Lung (tissue), 12 donors: ENCODE measurements around the gene PPT2. TPM values are rescaled to one million over a fixed set of nuclear protein-coding genes. Genes with fewer than 3 reads are reported as not detected.
"Not testable (repeated sequence)": the region's sequence is repeated elsewhere in the genome, so short reads cannot be mapped to it uniquely, and the experiment has no call there.

Experiments used
- ATAC-seq: fragments of 200-7000 bp; cut with Tn5 transposase; one replicate; pipeline ENCODE4 v1.9.1; 2020; ENCODE audit warnings: moderate number of reproducible peaks; ENCODE audit not compliant: insufficient read depth, low FRiP score
- DNase-seq, 3 donors: peaks; one replicate each; pipeline ENCODE4 v3.0.0-alpha.2; 2013 to 2017
- H3K27ac ChIP-seq, 2 donors: one replicate each; pipeline ENCODE4 v1.5.1; 2013; ENCODE audit warnings: mild to moderate bottlenecking in 2 of 2, moderate library complexity in 2 of 2, control low read depth in 1 of 2, inconsistent platforms in 1 of 2, low read depth in 1 of 2, low read length in 1 of 2
- H3K27me3 ChIP-seq, 3 donors: one replicate each; pipeline ENCODE4 v1.5.1; 2013; ENCODE audit warnings: low read length in 2 of 3; ENCODE audit not compliant: control insufficient read depth in 3 of 3, insufficient read depth in 3 of 3
- H3K36me3 ChIP-seq, 4 donors: one replicate each; pipeline ENCODE4 v1.5.1; 2013; ENCODE audit warnings: low read length in 4 of 4, mild to moderate bottlenecking in 1 of 4, moderate library complexity in 1 of 4; ENCODE audit not compliant: control insufficient read depth in 4 of 4, insufficient read depth in 4 of 4
- H3K4me1 ChIP-seq, 5 donors: one replicate each; pipeline ENCODE4 v1.5.1; 2013; ENCODE audit warnings: low read length in 5 of 5, mild to moderate bottlenecking in 2 of 5, moderate library complexity in 1 of 5; ENCODE audit not compliant: control insufficient read depth in 5 of 5, insufficient read depth in 5 of 5
- H3K4me3 ChIP-seq: one replicate; pipeline ENCODE4 v1.5.1; 2013; ENCODE audit warnings: mild to moderate bottlenecking, control low read depth, moderate library complexity
- H3K9ac ChIP-seq, 2 donors: one replicate each; pipeline ENCODE4 v1.5.1; 2013; ENCODE audit warnings: low read length in 2 of 2, control low read depth in 1 of 2; ENCODE audit not compliant: insufficient read depth in 1 of 2
- H3K9me3 ChIP-seq, 4 donors: one replicate each; pipeline ENCODE4 v1.5.1; 2013; ENCODE audit warnings: low read length in 3 of 4, mild to moderate bottlenecking in 1 of 4, moderate library complexity in 1 of 4; ENCODE audit not compliant: control insufficient read depth in 4 of 4, insufficient read depth in 3 of 4
- WGBS, 2 donors: extraction: QIAGEN DNeasy Blood & Tissue Kit; methylation state at CpG; one replicate each; pipeline ENCODE4 v1.1.7; 2013; 5-methylcytosine and 5-hydroxymethylcytosine counted together
- polyA plus RNA-seq, 2 donors: library from polyadenylated mRNA; stranded (reverse); fragments of 200-250 nt; gene quantifications; one replicate each; pipeline ENCODE4 v1.2.1, GENCODE V29; 2013
- total RNA-seq, 2 donors: library from RNA; depleted of rRNA in 1 of 2; stranded (reverse); fragments of >200 nt in 1 of 2; gene quantifications; one replicate each; pipeline ENCODE4 v1.2.1, GENCODE V29; 2014 to 2021
- TF ChIP-seq, protein P1 (sequence below): IDR thresholded peaks from 2 replicates; pipeline ENCODE4 v1.5.1; 2012; ENCODE audit warnings: mild to moderate bottlenecking; ENCODE audit errors: control extremely low read depth, extremely low read depth
- donor health status: control.
- donor health status: control.
- donor health status: Bipolar disorder and iron deficiency.
- donor health status: healthy.
- donor health status: DM: yes; HTN: yes; CAD: no.

The PPT2 gene
- total and polyA plus RNA-seq, 4 donors = 5.7 to 212 (median 11.1) TPM

DNA sequence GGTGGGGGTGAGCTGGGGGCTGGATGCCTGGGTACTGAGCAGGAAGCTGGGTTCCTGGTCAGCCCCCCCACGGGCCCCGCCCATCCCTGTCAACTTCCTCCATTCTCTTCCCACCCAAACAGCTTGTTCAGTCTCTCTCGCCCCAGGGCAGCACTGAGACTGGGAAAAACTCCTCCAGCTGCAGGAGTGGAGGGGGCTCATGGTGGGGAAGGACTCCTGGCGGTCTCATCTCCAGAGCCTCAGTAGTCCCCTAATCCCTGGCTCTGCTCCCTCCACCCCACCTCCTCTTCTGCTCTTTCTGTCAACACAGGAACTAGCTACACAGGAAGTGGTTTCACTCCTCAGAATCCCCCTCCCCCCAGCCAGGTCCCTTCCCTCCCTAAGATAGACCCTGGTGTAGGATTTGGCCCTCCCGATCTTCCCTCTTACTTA, 38.7 kb downstream of the PPT2 start, which contains the start of gene GPSM3:
Gene GPSM3 (minus strand): TSS at position 36 of the 432 bp plus-strand sequence. CDS start 130 bp downstream, outside the sequence.
- H3K36me3 ChIP-seq = peaks cover 0 to 4% (median 2%) of the 10 kb centered on the region in 4 donors
- TF ChIP-seq, protein P1, sequence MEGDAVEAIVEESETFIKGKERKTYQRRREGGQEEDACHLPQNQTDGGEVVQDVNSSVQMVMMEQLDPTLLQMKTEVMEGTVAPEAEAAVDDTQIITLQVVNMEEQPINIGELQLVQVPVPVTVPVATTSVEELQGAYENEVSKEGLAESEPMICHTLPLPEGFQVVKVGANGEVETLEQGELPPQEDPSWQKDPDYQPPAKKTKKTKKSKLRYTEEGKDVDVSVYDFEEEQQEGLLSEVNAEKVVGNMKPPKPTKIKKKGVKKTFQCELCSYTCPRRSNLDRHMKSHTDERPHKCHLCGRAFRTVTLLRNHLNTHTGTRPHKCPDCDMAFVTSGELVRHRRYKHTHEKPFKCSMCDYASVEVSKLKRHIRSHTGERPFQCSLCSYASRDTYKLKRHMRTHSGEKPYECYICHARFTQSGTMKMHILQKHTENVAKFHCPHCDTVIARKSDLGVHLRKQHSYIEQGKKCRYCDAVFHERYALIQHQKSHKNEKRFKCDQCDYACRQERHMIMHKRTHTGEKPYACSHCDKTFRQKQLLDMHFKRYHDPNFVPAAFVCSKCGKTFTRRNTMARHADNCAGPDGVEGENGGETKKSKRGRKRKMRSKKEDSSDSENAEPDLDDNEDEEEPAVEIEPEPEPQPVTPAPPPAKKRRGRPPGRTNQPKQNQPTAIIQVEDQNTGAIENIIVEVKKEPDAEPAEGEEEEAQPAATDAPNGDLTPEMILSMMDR = no peak
- no peaks in the 10 kb centered on the region for H3K27me3 ChIP-seq
- no peak for ATAC-seq
- no peaks in the 10 kb centered on the region for H3K9me3 ChIP-seq
- WGBS, 2 donors = 7 to 16% methylated on average over 5 of the region's 5 CpGs
- peaks cover 0 to 60% (median 18%) of the 10 kb centered on the region in 5 donors for H3K4me1 ChIP-seq
- no peak within 1 kb of the TSS for H3K4me3 ChIP-seq
- no peak within 1 kb of the TSS for H3K9ac ChIP-seq
- peak; percentile 59 to 78 (median 61) for DNase-seq
- H3K27ac ChIP-seq = peak within 1 kb of the TSS; percentile 62 to 92

GRCh38 chr6:32193096-32193495, 39.2 kb downstream of the PPT2 start:
- H3K9ac ChIP-seq, H3K9me3 ChIP-seq, H3K27me3 ChIP-seq, DNase-seq, ATAC-seq, H3K36me3 ChIP-seq, H3K4me3 ChIP-seq: not testable (repeated sequence)
- 58 to 68% methylated on average over 13 of the region's 13 CpGs for WGBS, 2 donors
- Histone ChIP-seq H3K4me1 (peaks cover 0 to 56% (median 17%) of the 10 kb centered on the region in 5 donors), H3K27ac (peak overlapping the region; percentile 62 to 92)

DNA sequence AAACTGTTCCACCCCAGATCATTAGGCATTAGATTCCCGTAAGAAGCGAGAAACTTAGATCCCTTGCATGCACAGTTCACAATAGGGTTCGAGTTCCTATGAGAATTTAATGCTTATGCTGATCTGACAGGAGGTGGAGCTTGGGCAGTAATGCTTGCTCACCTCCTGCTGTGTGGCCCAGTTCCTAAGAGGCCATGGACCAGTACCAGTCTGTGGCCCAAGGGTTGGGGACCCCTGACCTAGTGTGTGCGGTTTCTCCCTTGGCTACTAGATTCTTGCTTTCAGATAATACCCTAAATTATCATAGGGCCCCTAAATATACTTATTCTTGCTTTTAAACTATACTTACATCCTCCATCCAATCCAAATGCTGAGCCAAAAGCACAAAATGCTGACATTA, 40.4 kb downstream of the PPT2 start:
- no peak for DNase-seq
- TF ChIP-seq, protein P1 = no peak
- H3K27ac ChIP-seq = no peak overlapping the region
- no peak overlapping the region for H3K4me3 ChIP-seq
- no peaks in the 10 kb centered on the region for H3K9me3 ChIP-seq
- no peaks in the 10 kb centered on the region for H3K27me3 ChIP-seq
- H3K9ac ChIP-seq = peak overlapping the region in 1 of 2 donors; percentile 92
- 96 to 97% methylated on average over 4 of the region's 4 CpGs for WGBS, 2 donors
- ATAC-seq = no peak
- peaks cover 0 to 44% (median 17%) of the 10 kb centered on the region in 5 donors for H3K4me1 ChIP-seq
- no peaks in the 10 kb centered on the region for H3K36me3 ChIP-seq

- H3K9ac ChIP-seq = peak overlapping the region in 1 of 2 donors; percentile 92
- H3K27ac ChIP-seq = peak overlapping the region; percentile 84 to 95
- H3K9me3 ChIP-seq = no peaks in the 10 kb centered on the region
- H3K4me3 ChIP-seq = no peak overlapping the region
- no peaks in the 10 kb centered on the region for H3K36me3 ChIP-seq
- ATAC-seq (no peak), DNase-seq (peak in 2 of 3 donors; percentile 55 to 75)
- H3K27me3 ChIP-seq = no peaks in the 10 kb centered on the region
- peaks cover 0 to 44% (median 17%) of the 10 kb centered on the region in 5 donors for H3K4me1 ChIP-seq
- WGBS, 2 donors = 17 to 18% methylated on average over 15 of the region's 15 CpGs
- TF ChIP-seq, protein P1 = no peak
Observed at GRCh38 chr6:32194825-32195651, 41.1 kb downstream of the PPT2 start.
